ENCODE data around the gene TMEM132D.

TMEM132D gene

DNA sequence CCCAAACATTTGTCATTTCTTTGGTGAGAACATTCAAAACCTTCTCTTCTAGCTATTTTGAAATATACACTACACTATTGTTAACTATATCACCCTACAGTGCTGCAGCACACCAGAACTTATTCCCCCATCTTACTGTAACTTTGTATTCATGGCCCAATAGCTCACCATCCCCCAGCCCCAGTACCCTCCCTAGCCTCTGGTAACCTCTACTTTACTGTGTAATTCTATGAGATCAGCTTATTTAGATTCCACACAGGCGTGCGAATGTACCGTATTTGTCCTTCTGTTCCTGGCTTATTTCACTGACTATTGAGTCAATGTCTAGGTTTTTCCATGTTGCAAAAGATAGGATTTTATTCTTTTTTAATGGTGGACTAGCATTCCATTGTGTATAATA lies 469.0 kb downstream of the TMEM132D start:
- DNase-seq (ENCODE audit: low spot score) = no peak

DNA sequence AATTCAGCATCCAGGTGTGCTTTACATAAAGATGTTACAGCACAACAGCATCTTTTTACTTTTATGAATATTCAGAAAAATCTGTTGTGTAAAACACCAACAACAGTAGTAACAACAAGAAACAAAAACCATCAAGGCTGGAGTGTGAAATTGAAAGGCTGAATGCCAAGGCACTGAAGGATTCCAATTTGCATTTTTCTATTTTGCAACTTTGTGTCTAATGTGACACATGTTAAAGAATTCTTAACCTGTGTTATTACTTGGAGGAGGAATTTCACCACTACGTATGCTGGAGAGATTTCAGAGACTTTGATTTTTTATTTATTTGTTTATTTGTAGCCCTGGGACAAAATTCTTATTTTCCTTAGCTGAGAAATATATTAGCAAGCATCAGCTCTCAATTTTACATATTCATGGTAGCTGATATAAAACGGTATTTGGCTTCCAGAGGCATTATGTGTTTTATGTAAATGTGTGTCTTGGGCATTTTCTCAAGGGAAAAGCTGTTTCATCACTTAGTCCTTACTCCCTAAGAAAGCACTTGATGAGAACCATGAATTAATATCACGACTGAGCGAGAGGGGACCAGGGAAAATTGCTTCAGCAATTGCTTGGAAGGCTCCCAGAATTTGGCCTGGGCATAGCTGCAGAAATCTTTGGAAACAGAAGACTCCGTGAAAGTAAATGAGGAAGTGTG lies 475.4 kb downstream of the TMEM132D start:
- no peak for DNase-seq (ENCODE audit: low spot score)

DNA sequence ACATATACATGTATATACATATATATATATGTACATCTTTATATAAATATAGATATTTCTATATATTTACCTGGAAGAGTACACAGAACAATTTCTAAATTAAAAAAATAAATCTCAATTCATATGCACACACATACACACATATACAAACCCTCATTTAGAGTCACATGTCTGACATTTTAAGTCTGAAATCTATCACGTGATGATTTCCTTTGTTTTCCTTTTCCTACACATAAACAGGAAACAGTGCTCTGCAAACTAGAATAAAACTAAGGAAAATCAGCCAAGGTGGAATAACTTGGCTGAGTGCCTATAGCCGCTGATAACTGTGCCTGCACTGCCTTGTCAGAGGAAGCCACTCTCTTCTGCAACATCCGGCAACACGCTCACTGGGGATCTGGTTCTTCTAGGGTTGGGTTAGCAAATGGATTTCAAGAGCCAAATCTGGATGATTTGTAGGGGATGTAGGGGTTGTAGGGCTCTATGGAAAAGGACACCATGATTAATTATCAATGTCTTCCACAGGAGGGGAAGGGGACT lies 480.7 kb downstream of the TMEM132D start:
- no peak for DNase-seq (ENCODE audit: low spot score)

GRCh38 chr12:129413295-129413694 lies 490.5 kb downstream of the TMEM132D start:
- no peak for DNase-seq (ENCODE audit: low spot score)

DNA sequence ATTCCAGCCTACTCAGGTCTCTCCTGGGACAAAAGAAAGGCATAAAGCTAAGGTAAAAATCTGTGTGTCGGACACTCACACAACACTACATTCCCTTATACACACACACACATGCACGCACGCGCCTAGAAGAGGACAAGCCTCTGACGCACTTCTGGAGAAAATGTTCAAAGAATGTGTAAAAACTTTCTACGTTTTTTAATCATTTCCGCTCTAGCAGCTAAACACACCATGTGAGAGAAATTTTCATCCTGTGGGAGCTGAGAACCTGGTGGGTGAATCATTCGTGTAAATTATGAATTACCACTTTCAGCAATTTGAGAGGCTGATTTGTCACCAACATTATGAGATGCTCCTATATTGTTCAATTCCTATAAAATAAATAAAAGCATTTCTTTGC lies 494.5 kb downstream of the TMEM132D start:
- no peak for DNase-seq (ENCODE audit: low spot score)

GRCh38 chr12:129404556-129404955 lies 499.3 kb downstream of the TMEM132D start:
- no peak for DNase-seq (ENCODE audit: low spot score)

- DNase-seq (ENCODE audit: low spot score) = no peak
Measured at GRCh38 chr12:129401572-129401971, 502.3 kb downstream of the TMEM132D start.

DNA sequence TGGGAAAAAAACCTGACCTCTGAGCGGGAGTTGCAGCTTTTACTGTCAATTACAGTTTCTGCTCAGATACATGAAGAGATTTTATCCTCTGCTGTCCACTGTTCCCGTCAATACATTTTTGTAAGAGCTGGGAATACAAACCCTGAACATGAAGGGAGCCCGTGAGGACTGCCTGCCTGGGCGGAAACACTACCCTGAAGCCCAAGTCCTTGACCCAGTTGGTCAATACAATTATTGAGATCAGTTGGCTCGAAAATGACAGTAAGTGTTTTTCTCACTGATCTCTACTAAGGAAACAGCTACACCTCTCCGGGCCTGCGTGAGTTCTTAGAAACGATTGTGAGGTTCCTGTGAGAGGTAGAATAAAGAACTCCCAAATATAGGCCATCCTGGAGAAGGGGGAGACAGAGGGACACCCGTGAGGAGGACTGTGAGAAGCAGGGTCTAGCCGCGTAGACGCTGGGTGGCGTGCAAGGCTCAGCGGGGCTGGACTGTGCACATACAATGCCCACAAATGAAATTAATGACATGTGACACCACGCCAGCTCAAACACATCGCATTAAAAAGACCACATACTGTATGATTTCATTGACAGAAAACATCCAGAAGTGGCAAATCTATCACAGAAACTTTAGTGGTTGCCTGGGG lies 509.5 kb downstream of the TMEM132D start:
- DNase-seq (ENCODE audit: low spot score) = no peak

- DNase-seq (ENCODE audit: low spot score) = peak; percentile 1
Measured at GRCh38 chr12:129393357-129393937, 510.4 kb downstream of the TMEM132D start.

- no peak for DNase-seq (ENCODE audit: low spot score)
Measured at GRCh38 chr12:129385637-129385990, 518.2 kb downstream of the TMEM132D start.

DNA sequence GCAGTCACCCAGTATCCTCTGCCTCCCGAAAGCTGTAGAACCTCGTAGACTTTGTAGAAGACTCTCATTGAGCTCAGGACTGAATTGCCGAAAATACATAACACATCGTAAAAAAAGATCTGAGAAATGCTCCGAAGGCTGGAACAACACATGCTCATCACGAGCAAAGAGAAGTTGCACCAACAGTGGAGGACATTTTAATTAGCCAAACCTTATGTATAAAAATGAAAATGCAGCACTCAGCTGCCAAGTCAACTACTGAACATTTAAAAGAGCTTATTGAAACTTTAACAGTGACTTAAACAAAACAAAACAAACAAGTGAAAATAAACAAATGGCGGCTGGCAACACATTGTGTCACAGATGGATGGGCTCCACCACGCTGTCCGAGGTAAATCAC lies 519.9 kb downstream of the TMEM132D start:
- no peak for DNase-seq (ENCODE audit: low spot score)

GRCh38 chr12:129381715-129382114 lies 522.1 kb downstream of the TMEM132D start:
- DNase-seq (ENCODE audit: low spot score) = no peak

GRCh38 chr12:129379076-129379804 lies 524.6 kb downstream of the TMEM132D start:
- DNase-seq (ENCODE audit: low spot score) = no peak

- no peak for DNase-seq (ENCODE audit: low spot score)
Measured at GRCh38 chr12:129378496-129378895, 525.3 kb downstream of the TMEM132D start.

- no peak for DNase-seq (ENCODE audit: low spot score)
Measured at GRCh38 chr12:129373746-129374145, 530.1 kb downstream of the TMEM132D start.

GRCh38 chr12:129372876-129373275 lies 530.9 kb downstream of the TMEM132D start:
- no peak for DNase-seq (ENCODE audit: low spot score)

GRCh38 chr12:129372348-129372747 lies 531.5 kb downstream of the TMEM132D start:
- no peak for DNase-seq (ENCODE audit: low spot score)

- DNase-seq (ENCODE audit: low spot score) = no peak
Measured at GRCh38 chr12:129371268-129371667, 532.6 kb downstream of the TMEM132D start.

- DNase-seq (ENCODE audit: low spot score) = no peak
Measured at GRCh38 chr12:129366656-129367055, 537.2 kb downstream of the TMEM132D start.

DNA sequence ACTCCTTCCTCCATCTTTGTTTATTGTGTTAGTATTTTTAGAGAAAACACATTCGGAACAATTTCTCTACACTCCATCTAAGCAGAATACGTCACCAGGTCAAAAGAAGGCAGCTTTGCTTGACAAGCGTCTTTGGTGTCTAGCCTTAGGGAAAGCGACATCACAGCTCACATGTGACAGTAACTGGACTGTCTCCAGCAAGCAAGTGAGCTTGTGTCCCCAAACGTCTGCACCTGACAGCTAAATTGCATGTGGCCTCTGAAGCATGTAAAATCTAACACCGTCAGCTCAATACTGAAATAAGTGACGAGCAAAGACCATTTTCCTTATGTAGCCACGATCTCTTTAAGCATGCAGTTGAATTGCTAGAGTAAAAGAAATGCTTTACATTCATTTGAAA lies 540.8 kb downstream of the TMEM132D start:
- DNase-seq (ENCODE audit: low spot score) = no peak

DNA sequence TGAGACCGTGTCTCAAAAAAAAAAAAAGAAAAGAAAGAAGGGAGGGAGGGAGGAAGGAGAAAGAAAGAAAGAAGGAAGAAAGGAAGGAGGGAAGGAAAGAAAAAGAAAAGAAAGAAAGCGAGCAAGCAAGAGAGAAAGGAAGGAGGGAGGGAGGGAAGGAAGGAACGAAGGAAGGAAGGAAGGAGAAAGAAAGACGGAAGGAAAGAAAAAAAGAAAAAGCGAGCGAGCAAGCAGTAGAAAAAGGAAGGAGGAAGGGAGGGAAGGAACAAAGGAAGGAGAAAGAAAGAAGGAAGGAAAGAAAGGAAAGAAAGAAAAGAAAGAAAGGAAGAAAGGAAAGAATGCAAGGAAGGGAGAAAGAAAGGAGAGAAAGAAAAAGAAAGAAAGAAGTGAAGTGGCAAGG lies 546.6 kb downstream of the TMEM132D start:
- no peak for DNase-seq (ENCODE audit: low spot score)

DNA sequence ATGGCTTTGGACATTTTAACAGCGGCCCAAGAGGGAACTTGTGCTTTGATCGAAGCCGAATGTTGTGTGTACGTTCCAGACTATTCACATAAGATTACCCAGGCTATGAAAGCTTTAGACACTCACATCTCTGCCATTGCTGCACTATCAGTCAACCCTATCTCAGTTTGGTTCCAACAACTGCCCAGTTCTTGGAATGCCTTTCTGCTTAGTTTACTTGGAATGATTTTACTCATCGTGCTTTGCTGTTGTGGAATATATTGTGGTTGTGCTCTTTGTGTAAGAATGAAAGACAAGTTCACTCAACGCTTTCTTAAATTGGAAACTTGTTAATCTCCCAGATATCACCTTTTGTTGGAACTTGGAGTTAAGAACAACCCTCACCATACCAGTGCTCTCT lies 552.3 kb downstream of the TMEM132D start:
- no peak for DNase-seq (ENCODE audit: low spot score)

DNA sequence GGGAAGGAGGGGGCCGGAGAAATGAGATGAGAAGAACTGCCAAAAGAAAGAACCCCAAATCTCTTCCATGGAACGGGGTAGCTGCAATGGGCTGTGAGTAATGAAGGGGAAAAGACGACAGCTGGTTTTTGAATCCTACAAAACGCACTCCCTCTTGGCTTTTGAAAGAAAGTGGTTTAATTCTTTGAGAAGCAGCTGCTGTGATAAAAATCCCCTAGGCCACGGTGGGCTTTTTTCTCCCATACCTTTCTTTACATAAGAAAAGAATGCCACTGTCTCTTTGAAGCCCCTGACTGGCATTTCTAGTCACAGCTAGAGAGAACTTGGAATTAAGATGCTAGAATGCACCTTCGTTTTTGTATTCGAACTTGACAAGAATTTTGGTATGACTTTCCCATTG lies 564.5 kb downstream of the TMEM132D start:
- no peak for DNase-seq (ENCODE audit: low spot score)

All from cerebellar cortex (tissue), 1 donor.